HG03280 (cell line): ENCODE data around the gene MT4.
"Not testable (repeated sequence)": the region's sequence is repeated elsewhere in the genome, so short reads cannot be mapped to it uniquely, and the experiment has no call there.

ENCODE experiments used
- ATAC-seq: cut with Tn5 transposase; IDR thresholded peaks from one replicate; pipeline ENCODE4 v1.9.1; 2021; ENCODE audit warnings: mild to moderate bottlenecking, moderate library complexity; ENCODE audit not compliant: unreplicated experiment

The MT4 gene

GRCh38 chr16:56558024-56558747 lies 6.7 kb upstream of the MT4 start:
- no peak for ATAC-seq

DNA sequence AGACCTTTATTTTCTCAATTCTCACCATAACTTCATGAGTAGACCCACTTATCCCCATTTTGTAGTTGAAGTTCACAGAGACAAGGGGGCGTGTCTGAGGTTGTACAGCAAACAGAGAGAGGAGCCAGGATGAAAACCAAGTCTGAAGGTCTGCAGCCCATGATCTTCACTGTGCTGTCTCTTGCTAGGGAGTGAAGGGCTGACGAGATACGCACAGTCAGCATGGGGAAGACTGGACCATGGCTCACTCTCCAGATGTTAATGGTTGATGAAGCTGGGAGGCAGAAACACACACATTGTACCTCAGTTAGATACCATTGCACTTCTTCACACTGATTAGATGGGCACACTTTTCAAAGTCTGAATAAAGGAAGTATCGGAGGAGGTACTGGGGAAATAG lies 5.8 kb upstream of the MT4 start:
- no peak for ATAC-seq

GRCh38 chr16:56560447-56560846 lies 4.4 kb upstream of the MT4 start:
- ATAC-seq, result no peak

- ATAC-seq, result no peak
Observed at GRCh38 chr16:56561126-56561525, 3.7 kb upstream of the MT4 start.

GRCh38 chr16:56569971-56570370 lies 5.1 kb downstream of the MT4 start:
- no peak for ATAC-seq

DNA sequence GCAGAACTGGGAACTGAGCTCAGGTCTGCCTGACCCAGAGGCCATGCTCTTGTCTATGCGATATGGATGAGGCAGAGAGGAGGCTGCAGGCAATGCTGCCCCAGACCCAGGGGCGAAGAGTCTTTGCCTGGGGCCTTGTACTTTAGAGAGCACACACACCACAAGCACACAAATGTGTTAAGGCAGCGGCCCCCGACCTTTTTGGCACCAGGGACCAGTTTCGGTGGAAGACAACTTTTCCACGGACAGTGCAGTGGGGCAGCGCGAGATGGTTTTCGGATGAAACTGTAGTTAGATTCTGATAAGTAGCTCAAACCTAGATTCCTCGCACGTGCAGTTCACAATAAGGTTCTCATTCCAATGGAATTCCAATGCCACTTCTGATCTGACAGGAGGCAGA lies 6.7 kb downstream of the MT4 start:
- no peak for ATAC-seq

GRCh38 chr16:56574625-56575024 lies 9.8 kb downstream of the MT4 start:
- no peak for ATAC-seq

GRCh38 chr16:56576585-56577299 lies 11.9 kb downstream of the MT4 start:
- peak; percentile 95 for ATAC-seq

GRCh38 chr16:56577300-56577625 lies 12.4 kb downstream of the MT4 start:
- ATAC-seq, result no peak

GRCh38 chr16:56580391-56581048 lies 15.6 kb downstream of the MT4 start:
- ATAC-seq, result no peak

DNA sequence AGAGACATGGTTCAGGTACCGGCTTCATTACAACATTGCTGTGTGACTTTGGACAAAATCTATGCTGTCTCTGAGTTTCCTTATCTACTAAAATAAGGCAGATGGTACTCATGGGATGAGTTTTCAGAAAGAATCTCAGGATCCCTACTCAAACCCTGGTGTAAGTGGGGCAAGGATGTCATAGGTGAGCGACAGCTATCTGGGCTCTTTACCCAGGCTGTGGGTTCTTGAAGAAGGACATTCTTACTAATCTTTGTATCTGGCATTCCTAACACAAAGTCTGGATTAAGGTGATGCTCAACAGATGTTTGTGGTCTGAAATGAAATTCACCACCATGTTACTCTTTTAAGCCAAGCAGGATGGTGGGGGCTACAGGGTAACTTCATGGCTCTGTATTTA lies 18.0 kb downstream of the MT4 start:
- not testable (repeated sequence) for ATAC-seq

GRCh38 chr16:56583351-56584168 lies 18.7 kb downstream of the MT4 start:
- no peak for ATAC-seq

DNA sequence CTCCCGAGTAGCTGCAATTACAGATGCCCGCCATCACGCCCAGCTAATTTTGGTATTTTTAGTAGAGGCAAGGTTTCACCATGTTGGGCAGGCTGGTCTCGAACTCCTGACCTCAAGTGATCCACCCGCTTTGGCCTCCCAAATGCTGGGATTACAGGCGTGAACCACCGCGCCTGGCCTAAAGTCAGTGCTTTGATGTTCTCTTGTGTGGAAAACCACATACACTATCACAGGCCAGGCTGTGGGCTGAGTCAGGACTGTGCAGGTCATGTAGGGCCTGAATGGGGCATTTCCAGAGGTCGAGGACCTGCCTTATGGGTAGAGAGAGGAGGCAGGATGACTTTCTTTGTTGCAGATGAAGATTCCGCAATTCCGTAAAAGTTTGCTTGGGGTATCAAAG lies 19.4 kb downstream of the MT4 start:
- ATAC-seq, result no peak

DNA sequence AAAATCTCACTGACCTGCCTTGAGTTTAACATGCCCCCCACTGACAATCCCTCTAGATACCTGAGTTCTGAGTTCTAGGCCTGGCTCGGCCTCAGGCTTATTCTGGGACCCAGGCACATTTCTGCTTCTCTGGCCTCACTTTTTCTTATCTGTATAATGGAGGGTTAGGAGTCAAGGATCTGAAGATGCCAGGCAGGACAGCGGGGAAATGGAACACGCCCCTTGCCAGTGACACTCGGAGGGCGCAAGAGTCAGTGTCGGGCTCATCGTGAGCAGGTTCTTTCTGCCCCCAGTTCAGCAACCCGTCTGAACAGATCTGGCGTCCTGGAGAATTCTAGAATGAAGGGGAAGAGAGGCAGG lies 23.9 kb downstream of the MT4 start:
- no peak for ATAC-seq

- no peak for ATAC-seq
Observed at GRCh38 chr16:56589141-56590039, 24.5 kb downstream of the MT4 start, which contains the start of gene MT3. TSS of gene MT3 (plus strand) at chr16:56589528. CDS start at chr16:56589591, 63 bp downstream.

DNA sequence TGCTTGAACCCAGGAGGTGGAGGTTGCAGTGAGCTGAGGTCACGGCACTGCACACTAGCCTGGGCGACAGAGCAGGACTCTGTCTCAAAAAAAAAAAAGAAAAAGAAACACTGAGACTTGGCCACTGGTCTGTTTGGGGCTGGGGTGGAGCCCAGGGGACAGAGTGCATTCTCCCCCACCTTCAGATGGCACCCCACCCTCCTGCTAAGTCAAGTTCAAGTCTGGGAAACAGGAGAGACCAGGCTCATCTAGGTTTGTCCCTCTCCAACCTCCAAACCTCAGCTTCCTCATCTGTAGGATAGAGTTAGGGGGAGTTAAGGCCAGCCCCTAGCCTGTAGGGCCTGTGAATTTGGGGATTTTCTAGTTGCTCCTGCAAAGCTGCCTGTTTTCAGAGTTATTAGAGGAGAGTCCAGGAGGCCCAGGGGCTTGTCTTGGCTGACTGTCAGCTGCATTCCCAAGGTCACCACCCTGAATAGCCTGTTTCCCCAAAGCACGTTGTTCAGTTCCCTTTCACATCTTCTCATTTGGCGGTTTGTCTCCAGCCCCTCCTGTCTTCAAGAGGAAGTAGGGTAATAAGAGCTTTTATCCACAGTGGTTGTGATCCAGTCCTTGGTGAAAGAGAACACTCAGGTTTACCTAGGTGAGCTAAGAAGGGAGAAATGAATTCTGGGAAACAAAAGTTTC lies 26.6 kb downstream of the MT4 start:
- ATAC-seq, result no peak

DNA sequence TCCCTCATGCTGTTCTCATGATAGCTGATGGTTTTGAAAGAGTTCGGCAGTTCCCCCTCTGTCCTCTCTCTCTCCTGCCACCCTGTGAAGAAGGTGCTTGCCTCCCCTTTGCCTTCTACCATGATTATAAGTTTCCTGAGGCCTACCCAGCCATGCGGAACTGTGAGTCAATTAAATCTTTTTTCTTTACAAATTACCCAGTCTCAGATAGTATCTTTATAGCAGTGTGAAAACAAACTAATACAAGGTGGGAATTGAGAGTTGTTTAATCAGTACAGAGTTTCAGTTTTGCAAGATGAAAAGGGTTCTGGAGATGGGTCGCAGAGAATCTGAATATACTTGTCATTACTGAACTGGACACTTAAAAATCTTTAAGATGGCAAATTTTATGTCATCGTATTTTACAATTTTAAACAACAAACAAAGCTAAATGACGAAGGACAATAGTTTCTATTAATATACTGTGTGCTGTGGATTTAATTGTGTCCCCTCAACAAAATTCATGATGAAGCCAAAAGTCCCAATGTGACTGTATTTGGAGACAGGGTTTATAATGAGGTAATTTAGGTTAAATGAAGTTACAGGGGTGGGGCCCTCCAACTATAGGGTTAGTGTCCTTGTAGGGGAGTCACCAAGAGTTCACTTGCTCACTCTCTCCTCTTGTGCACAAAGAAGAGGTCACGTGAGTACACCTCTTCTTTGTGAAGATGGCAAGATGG lies 28.9 kb downstream of the MT4 start:
- no peak for ATAC-seq

- no peak for ATAC-seq
Observed at GRCh38 chr16:56594292-56594619, 29.4 kb downstream of the MT4 start.

GRCh38 chr16:56600398-56600999 lies 35.6 kb downstream of the MT4 start:
- ATAC-seq, result no peak
